ENCODE data around the gene ZNF658.
"Not testable (repeated sequence)": the region's sequence is repeated elsewhere in the genome, so short reads cannot be mapped to it uniquely, and the experiment has no call there.

The ZNF658 gene

DNA sequence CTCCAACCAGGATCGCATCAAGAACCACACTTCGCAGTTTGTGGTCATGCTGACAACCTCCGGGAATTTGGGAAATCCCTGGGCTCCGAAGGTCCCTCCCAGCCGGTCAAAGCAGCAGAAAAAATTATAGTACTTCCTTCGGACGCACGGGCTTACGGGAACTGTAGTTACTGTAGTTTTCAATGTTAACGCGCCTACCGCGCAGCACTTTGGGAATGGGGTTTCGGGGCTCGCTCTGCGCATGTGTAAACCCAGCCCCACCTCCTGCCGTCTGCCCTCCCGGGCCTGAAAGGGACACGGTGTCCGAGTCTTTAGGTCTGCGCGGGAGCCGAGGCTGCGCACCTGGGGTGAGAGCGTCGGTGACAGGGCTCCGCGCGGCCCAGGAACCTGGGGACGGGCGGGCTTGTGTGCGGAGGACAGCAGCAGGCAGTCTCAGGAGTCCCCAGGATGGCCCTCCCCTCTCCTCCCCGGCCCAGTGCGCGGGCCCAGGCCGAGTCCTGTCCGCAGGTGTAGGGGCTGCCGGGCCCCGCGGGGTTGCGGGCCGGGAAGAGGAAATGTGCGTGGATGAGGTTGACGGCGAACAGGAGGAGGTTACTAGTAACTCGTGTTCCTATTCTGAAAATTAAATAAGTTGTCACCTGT is at the start of gene ZNF658:
Gene ZNF658 (plus strand): TSS at position 236 of the 642 bp plus-strand sequence. CDS start 2,837 bp downstream, outside the sequence.
- not testable (repeated sequence) for DNase-seq

DNA sequence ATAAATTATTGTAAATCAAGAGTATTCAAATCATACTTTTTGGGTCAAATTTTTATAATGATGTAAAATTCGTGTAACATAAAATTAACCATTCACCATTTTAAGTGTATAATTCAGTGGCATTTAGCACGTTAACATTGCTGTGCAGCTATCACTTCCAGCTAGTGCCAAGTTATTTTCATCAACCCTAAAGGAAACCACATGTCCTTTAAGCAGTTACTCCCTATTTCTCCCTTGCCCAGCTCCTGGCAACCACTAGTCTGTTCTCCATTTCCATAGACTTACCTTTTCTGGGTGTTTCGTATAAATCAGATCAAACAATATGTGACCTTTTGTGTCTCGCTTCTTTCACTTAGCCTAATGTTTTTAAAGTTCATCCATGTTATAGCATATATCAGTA is 38.8 kb upstream of the ZNF658 start:
- not testable (repeated sequence) for DNase-seq

DNA sequence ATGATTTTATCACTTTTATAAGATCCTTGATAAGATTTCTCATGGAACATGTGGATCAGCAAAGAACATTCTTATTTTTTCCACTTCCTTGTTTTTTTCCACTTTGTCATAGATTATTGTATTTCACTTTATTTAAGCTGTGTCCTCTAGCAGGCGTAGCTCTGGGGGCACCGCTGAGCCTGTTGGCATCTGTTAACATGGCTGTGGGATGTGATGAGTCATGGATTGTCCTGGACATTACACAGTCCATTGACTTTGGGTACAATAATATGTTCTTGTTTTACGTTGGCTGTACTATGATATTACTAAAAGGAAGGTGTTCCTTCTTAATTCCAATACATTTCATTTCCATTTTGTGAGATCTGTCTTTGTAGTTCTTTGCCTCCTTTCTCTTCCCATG is 31.9 kb upstream of the ZNF658 start:
- not testable (repeated sequence) for DNase-seq

DNA sequence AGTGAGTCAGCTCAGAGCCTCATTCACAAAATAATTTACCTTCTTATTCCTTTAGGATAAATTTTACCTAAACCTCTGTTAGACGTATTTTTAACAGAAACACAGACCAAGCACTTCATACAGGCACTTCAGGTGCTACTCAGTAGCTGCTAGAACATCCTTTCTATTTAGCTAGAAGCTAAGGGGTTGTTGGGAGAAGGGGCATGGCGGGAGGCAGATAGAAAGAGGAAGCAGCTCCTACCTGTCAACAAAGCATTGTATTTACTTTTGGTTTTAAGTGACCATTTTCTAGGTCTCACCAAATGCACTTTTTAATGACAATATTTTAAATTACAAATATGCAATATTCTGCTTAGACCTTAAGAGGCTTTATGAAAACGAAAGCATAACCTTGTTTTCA is 19.9 kb upstream of the ZNF658 start:
- not testable (repeated sequence) for DNase-seq

DNA sequence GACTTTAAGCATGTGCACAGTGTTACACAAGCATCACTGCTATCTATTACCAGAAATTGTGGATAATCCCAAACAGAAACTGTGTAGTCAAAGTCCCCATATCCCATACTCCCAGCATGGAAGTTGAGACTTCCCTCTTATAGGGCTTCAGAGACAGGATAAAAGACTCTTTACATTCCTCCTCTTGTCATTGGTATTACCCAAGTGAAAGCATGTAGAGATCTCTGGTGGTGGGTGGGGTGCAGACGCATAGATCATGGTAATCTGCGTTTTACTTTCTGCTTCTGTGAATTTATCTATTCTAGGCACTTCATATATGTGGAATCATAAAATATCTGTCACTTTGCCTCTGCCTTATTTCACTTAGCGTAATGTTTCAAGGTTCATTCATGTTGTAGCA is 18.7 kb upstream of the ZNF658 start:
- not testable (repeated sequence) for DNase-seq

- DNase-seq = not testable (repeated sequence)
Observed at GRCh38 chr9:66890334-66890733, 10.2 kb upstream of the ZNF658 start.

GRCh38 chr9:66901141-66901540 is 616 bp downstream of the ZNF658 start:
- not testable (repeated sequence) for DNase-seq

GRCh38 chr9:66909560-66909959 is 9.0 kb downstream of the ZNF658 start:
- not testable (repeated sequence) for DNase-seq

DNA sequence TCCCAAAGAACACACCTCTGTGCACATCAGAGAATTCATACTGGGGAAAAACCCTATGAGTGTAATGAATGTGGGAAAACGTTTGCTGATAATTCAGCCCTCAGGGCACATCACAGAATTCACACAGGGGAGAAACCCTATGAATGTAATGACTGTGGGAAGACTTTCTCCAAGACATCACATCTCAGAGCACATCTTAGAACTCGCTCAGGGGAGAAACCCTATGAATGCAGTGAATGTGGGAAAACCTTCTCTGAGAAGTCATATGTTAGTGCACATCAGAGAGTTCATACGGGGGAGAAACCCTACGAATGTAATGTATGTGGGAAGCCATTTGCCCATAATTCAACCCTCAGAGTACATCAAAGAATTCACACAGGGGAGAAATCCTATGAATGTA is 19.5 kb downstream of the ZNF658 start:
- DNase-seq = not testable (repeated sequence)

- DNase-seq = not testable (repeated sequence)
Observed at GRCh38 chr9:66936194-66936870, 35.8 kb downstream of the ZNF658 start.

- not testable (repeated sequence) for DNase-seq
Observed at GRCh38 chr9:66937662-66938061, 37.1 kb downstream of the ZNF658 start.

GRCh38 chr9:66938322-66938721 is 37.8 kb downstream of the ZNF658 start:
- not testable (repeated sequence) for DNase-seq

DNA sequence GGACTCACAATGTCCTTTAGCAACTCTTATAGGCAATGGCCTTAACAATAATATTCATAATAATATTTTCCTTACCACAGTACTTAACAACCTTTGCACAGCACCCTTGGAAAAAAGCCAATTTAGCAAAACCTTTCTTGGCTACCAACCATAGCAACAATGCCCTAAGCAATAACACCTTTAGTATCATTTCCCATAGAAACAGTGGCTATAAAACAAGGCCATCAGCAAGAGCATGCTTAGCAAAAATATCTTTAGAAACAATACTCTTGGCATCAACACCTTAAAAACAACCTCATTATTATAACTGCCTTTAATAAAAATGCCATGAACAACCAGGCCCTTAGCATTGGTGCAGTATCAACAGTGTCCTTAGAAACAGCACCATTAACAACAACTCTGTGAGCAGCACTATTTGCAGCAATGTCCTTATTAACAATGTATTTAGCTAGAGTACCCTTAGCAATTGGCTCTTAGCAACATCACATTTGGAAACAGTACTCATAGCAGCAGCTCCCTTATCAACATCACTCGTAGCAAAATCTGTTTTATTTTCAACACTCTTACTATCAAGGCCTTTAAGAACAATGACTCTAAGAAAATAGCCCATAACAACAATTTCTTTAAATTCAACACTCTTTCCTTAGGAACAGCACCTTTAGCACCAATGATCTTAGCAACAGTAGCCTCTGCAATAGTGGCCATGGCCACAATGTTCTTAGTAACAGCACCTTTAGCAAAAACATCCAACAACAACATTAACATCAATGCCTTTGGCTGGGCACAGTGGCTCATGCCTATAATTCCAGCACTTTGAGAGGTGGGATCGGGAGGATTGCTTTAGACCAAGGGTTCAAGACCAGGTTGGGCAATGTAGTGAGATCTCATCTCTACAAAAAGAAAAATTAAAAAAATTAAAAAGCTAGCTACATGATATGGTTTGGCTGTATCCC is 39.6 kb downstream of the ZNF658 start:
- DNase-seq = not testable (repeated sequence)

DNA sequence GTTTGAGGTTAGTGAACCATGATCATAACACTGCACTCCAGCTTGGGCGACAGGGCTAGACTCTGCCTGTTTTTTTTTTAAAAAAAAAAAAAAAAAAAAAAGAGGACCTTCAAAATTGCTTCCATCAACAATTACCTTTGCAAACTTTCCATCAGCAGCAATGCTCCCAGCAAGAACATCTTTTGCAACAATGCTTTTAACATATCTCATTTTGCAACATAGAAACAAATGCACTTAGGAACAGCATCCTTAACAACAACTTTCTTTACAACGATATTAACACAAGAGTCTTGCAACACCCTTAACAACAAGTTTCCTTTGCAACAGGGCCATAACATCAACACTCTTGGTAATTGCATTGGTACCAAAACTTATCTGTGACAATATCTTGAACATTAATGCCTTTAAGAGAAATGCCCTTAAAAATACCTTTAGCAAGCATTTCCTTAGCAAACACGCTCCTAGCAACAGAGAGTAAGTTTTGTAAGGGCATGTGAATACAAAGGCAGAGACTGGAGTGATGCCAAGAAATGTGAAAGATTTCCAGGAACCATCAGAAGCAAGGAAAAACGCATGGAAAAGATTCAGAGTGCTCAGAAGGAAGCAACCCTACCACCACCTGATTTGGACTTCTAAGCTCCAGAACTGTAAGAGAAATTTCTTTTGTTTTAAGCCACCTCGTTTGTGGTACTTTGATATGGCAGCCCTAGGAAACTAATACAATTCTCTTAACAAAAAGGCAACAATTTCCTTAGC is 42.1 kb downstream of the ZNF658 start:
- DNase-seq = not testable (repeated sequence)

GRCh38 chr9:66952576-66952975 is 52.1 kb downstream of the ZNF658 start:
- not testable (repeated sequence) for DNase-seq

Measured in DMS53 (cell line).